Smooth muscle cell of the brain vasculature (primary cell): ENCODE data around the gene FBXW10.
"Not testable (repeated sequence)": the region's sequence is repeated elsewhere in the genome, so short reads cannot be mapped to it uniquely, and the experiment has no call there.

Experiments
- DNase-seq: peaks from one replicate; pipeline ENCODE4 v3.0.0-alpha.2; 2012; ENCODE audit warnings: low read depth, low spot score

FBXW10 gene

GRCh38 chr17:18821430-18821829, 77.6 kb downstream of the FBXW10 start:
- DNase-seq, result not testable (repeated sequence)

GRCh38 chr17:18827613-18828012, 83.8 kb downstream of the FBXW10 start:
- not testable (repeated sequence) for DNase-seq
